Heart right ventricle (tissue), 16 donors: ENCODE results near the gene MGAT3. TPM values are rescaled to one million over a fixed set of nuclear protein-coding genes. Genes with fewer than 3 reads are reported as not detected.

Source experiments
- ATAC-seq, 8 donors: fragments of 200-7000 bp; cut with Tn5 transposase; one replicate each; pipeline ENCODE4 v1.9.1; 2020; ENCODE audit warnings: mild to moderate bottlenecking in 8 of 8, moderate library complexity in 8 of 8, moderate number of reproducible peaks in 1 of 8
- DNase-seq, 2 donors: peaks; one replicate each; pipeline ENCODE4 v3.0.0-alpha.2; 2020
- H3K27ac ChIP-seq, 10 donors: fragments of 200-600 bp; sonication (generic) in 2 of 10; one replicate each; pipeline versions ENCODE4 v1.5.0 to v1.8.0; 2020 to 2022; ENCODE audit warnings: mild to moderate bottlenecking in 3 of 10
- H3K27me3 ChIP-seq, 7 donors: fragments of 200-600 bp; one replicate each; pipeline ENCODE4 v1.8.0; 2021 to 2022; ENCODE audit warnings: mild to moderate bottlenecking in 2 of 7
- H3K36me3 ChIP-seq, 9 donors: fragments of 200-600 bp; sonication (generic) in 1 of 9; one replicate each; pipeline versions ENCODE4 v1.5.0 to v1.8.0; 2020 to 2022; ENCODE audit warnings: mild to moderate bottlenecking in 2 of 9
- H3K4me1 ChIP-seq, 9 donors: fragments of 200-600 bp; sonication (generic) in 1 of 9; one replicate each; pipeline versions ENCODE4 v1.5.0 to v1.8.0; 2020 to 2022; ENCODE audit warnings: mild to moderate bottlenecking in 4 of 9
- H3K4me3 ChIP-seq, 10 donors: fragments of 200-600 bp; sonication (generic) in 2 of 10; one replicate each; pipeline versions ENCODE4 v1.5.0 to v1.8.0; 2020 to 2022; ENCODE audit warnings: mild to moderate bottlenecking in 7 of 10, moderate library complexity in 2 of 10
- H3K9me3 ChIP-seq, 11 donors: fragments of 200-600 bp in 10 of 11; sonication (generic) in 2 of 11; one replicate each; pipeline versions ENCODE4 v1.5.0 to v1.8.0; 2013 to 2022; ENCODE audit warnings: mild to moderate bottlenecking in 2 of 11, control low read depth in 1 of 11, moderate library complexity in 1 of 11
- WGBS, 2 donors: extraction: QIAGEN DNeasy Blood & Tissue Kit; methylation state at CpG; one replicate each; pipeline ENCODE4 v1.1.7; 2013; ENCODE audit warnings: inconsistent platforms in 1 of 2; 5-methylcytosine and 5-hydroxymethylcytosine counted together
- intact Hi-C, 10 donors: fragments of 100-400 bp; cut with DNase I; formaldehyde crosslinking; loops; one replicate each; pipeline versions ENCODE4 v1.11.1 to v1.14.2; 2022
- polyA plus RNA-seq, 2 donors: library from polyadenylated mRNA; stranded (reverse); fragments of 200-250 nt; gene quantifications; one replicate each; pipeline ENCODE4 v1.2.3, GENCODE V29; 2013
- total RNA-seq, 10 donors: library from RNA; stranded (reverse); fragmentation: NEBNext Ultra II Directional in 3 of 10; extraction: Animal tissue kit (Norgen Biotek cat#: 25700) in 3 of 10; gene quantifications; one replicate each; pipeline versions ENCODE4 v1.2.1 to v1.2.4, GENCODE V29; 2021 to 2023
- TF ChIP-seq, protein P1 (sequence below), 9 donors: fragments of 200-600 bp; sonication (generic) in 2 of 9; IDR thresholded peaks; one replicate each; pipeline versions ENCODE4 v1.5.0 to v1.8.0; 2021 to 2022; ENCODE audit warnings: antibody characterized with exemption in 9 of 9, mild to moderate bottlenecking in 5 of 9, moderate library complexity in 1 of 9
- donor health status: Arrhythmogenic right ventricular cardiomyopathy.
- donor health status: ischemic (EF 13 %, LVEDD 7.1; RV severe dilation, severe dysfunction).
- donor health status: healthy with polysubstance abuse.
- donor health status: DM: no; HTN: yes; CAD: no.
- donor health status: DM: no; HTN: no; CAD: no.
- donor health status: ischemic (EF 25% LVEDD 6.9; RV normal size, moderate dysfunction).
- donor health status: ischemic (EF 25% LVEDD 5.7; RV mildly dilated, moderate dysfunction).
- donor health status: healthy.
- donor health status: DM: yes; HTN: yes; CAD: no.
- donor health status: Ischemic cardiomyopathy.
- donor health status: ischemic (EF 35%, LVEDD 5.7; RV mildly dilated, moderate dysfunction).
- donor health status: nonischemic (EF 11% LVEDD 7.7; RV severe dilation, severe dysfunction).
- donor health status: DM: yes; HTN: yes; CAD: no.
- donor health status: PGD.
- donor health status: ischemic (EF 29% LVEDD 5.4; RV normal size, mild dysfunction).
- donor health status: nonischemic (EF 23%, LVEDD 6.1; RV moderate dilation, normal function).

MGAT3 gene
- total and polyA plus RNA-seq, 12 donors: 1.8 to 14.0 (median 3.9) TPM

DNA sequence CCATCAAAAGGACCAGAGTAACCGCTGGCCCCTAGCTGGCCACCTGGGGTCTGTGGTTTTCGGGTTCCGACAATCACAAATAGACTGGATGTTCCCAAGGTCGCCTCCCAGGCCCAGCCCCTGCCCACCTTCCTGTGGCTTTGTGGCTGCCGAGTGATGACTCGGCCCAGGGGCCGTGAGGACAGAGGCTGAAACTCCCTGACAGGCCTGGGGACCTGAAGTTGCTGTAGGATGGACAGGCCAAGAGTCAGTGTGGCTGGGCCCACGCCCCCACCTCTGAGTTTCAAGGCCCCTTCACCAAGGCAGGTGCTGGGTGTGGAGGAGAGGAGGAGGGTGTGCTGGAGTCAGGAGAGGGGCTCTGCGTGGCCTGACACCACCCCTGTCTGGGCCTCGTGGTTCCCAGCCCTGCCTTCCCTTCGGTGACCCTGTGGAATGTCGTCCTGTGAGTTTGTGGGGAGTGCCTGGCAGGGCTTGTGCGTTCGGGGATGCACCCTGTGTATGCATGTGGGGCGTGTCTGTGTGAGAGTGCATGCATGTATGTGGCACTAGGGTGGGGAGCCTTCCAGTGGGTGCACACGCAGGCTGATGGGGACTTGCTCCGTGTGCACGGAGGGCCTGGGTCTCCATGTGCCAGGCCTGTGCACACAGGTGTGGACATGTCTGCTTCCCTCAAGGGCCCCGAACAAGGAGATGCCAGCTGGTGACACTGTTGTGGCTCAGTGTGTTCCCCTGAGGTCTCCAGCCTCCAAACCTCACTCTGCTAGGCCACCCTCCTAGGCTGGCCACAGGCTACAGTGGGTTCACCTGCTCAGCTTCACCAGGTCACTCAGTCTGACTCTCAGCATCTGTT, 8.4 kb upstream of the MGAT3 start:
- no peaks in the 10 kb centered on the region for H3K9me3 ChIP-seq
- no peak for DNase-seq
- peaks cover 0 to 13% (median 2%) of the 10 kb centered on the region in 9 donors for H3K4me1 ChIP-seq
- no peaks in the 10 kb centered on the region for H3K27me3 ChIP-seq
- H3K27ac ChIP-seq: no peak overlapping the region
- H3K4me3 ChIP-seq: no peak overlapping the region
- ATAC-seq: no peak
- WGBS, 2 donors: 81 to 83% methylated on average over 19 of the region's 19 CpGs
- intact Hi-C loops: no loop called here
- TF ChIP-seq, protein P1, sequence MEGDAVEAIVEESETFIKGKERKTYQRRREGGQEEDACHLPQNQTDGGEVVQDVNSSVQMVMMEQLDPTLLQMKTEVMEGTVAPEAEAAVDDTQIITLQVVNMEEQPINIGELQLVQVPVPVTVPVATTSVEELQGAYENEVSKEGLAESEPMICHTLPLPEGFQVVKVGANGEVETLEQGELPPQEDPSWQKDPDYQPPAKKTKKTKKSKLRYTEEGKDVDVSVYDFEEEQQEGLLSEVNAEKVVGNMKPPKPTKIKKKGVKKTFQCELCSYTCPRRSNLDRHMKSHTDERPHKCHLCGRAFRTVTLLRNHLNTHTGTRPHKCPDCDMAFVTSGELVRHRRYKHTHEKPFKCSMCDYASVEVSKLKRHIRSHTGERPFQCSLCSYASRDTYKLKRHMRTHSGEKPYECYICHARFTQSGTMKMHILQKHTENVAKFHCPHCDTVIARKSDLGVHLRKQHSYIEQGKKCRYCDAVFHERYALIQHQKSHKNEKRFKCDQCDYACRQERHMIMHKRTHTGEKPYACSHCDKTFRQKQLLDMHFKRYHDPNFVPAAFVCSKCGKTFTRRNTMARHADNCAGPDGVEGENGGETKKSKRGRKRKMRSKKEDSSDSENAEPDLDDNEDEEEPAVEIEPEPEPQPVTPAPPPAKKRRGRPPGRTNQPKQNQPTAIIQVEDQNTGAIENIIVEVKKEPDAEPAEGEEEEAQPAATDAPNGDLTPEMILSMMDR (IDR thresholded peaks at IDR 0.05): no peak
- no peaks in the 10 kb centered on the region for H3K36me3 ChIP-seq

DNA sequence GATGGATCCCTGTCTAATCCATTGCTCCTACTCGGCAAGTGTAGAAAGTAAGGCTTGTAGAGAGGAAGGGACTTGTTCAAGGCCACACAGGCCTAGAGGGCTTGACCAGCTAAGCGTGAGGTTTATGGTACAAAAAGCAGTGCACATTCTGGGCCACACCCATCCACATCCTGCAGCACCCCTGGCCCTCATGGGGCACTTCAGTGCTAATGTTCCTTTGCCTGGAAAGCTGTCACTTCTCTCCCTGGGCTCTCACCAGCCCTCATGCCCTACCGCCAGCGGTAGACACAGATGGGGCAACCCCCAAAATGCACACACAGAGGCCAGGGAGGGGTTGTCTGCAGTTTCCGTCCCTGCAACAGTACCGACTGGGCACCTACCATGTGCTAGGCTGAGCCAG, 7.1 kb upstream of the MGAT3 start:
- Histone ChIP-seq H3K9me3 (no peaks in the 10 kb centered on the region), H3K27me3 (no peaks in the 10 kb centered on the region), H3K36me3 (no peaks in the 10 kb centered on the region), H3K4me3 (no peak overlapping the region), H3K4me1 (peaks cover 0 to 13% (median 2%) of the 10 kb centered on the region in 9 donors), H3K27ac (no peak overlapping the region)
- 86 to 91% methylated on average over 6 of the region's 6 CpGs for WGBS, 2 donors
- intact Hi-C loops: no loop called here
- no peak for DNase-seq
- TF ChIP-seq, protein P1 (IDR thresholded peaks at IDR 0.05): no peak
- no peak for ATAC-seq

DNA sequence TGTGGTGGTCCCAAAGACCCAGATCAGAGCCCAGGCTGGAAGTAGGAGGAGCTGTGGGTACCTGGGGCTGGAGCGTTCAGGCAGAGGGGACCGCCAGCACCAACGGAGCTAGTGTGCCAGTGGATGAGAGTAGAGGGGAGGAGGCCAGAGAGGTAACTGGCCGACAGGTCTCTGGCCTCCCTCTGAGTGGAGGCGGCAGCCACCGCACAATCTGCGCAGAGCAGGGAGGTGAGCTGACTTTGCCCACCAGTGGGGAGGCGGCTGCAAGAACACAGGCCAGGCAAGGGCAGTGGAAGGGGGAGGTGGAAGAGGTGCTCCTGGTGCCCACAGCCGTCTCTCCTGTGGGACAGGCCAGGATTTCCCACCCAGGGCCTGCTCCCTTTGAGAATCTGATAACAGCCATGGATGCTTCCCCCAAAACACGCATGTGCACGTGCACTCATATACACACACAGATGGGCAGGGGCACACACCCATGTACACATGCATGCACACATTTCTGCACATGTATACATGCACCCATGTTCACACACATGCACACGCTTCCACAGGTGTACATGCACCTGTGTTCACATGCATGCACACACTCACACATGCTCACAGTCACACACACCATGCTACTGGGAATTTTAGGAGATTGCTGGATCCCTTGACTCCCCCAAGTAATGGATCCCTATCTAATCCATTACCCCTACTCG, 6.4 kb upstream of the MGAT3 start:
- Histone ChIP-seq H3K27me3 (no peaks in the 10 kb centered on the region), H3K4me1 (peaks cover 0 to 13% (median 2%) of the 10 kb centered on the region in 9 donors), H3K27ac (no peak overlapping the region), H3K36me3 (no peaks in the 10 kb centered on the region), H3K9me3 (no peaks in the 10 kb centered on the region), H3K4me3 (no peak overlapping the region)
- ATAC-seq: no peak
- 93% methylated on average over 13 of the region's 13 CpGs for WGBS, 2 donors
- TF ChIP-seq, protein P1 (IDR thresholded peaks at IDR 0.05): no peak
- DNase-seq: no peak
- intact Hi-C loops: no loop called here

DNA sequence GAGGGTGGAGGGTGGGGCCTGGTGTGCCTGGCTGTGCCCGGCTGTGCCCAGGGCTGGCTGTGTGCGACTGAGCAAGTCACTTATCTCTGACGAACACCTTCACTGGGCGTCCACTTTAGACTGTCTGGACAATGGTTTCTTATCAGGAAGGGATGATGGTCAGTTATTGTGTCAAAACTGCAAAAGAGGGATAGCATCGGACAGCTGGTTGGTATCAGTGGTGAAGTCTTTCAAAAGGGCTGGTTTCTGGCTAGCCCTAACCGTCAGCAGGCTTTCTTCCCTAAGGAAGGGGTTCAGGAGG, 4.1 kb upstream of the MGAT3 start:
- H3K9me3 ChIP-seq: no peaks in the 10 kb centered on the region
- peak in 2 of 8 donors; percentile 40 for ATAC-seq
- no peak for DNase-seq

More for the DNA sequence above, 4.1 kb upstream of the MGAT3 start:
- TF ChIP-seq, protein P1 (IDR thresholded peaks at IDR 0.05): no peak
- Histone ChIP-seq H3K36me3 (no peaks in the 10 kb centered on the region), H3K4me3 (no peak overlapping the region), H3K27ac (peak overlapping the region in 7 of 10 donors; percentile 10 to 64 (median 35)), H3K4me1 (peaks cover 0 to 16% (median 4%) of the 10 kb centered on the region in 9 donors), H3K27me3 (peaks cover 0 to 16% (median 0%) of the 10 kb centered on the region in 7 donors)
- 68 to 74% methylated on average over 6 of the region's 6 CpGs for WGBS, 2 donors
- intact Hi-C loops: no loop called here
